WTC11 (cell line): ENCODE data around the gene OR52H1.

Source experiments
- AFF4 ChIP-seq: sonication (generic); formaldehyde crosslinking; IDR thresholded peaks from 2 replicates; pipeline ENCODE4 v1.8.1; 2023; ENCODE audit warnings: mild to moderate bottlenecking, missing genetic modification reagents, borderline replicate concordance
- AR ChIP-seq: fragments of 250-450 bp; sonication (Bioruptor Pico); IDR thresholded peaks from 2 replicates; pipeline ENCODE4 v1.9.0; 2021; ENCODE audit warnings: mild to moderate bottlenecking
- CREB1 ChIP-seq: sonication (generic); formaldehyde crosslinking; IDR thresholded peaks from 2 replicates; pipeline ENCODE4 v1.8.0; 2023; ENCODE audit warnings: mild to moderate bottlenecking, missing genetic modification reagents
- ELF4 ChIP-seq: sonication (generic); formaldehyde crosslinking; IDR thresholded peaks from 2 replicates; pipeline ENCODE4 v1.8.1; 2022; ENCODE audit warnings: low read depth, mild to moderate bottlenecking, moderate library complexity, missing genetic modification reagents
- SMAD4 ChIP-seq: sonication (generic); formaldehyde crosslinking; IDR thresholded peaks from 2 replicates; pipeline ENCODE4 v1.8.0; 2022; ENCODE audit warnings: mild to moderate bottlenecking, missing genetic modification reagents
- ZNF232 ChIP-seq: sonication (generic); formaldehyde crosslinking; IDR thresholded peaks from 2 replicates; pipeline ENCODE4 v1.8.0; 2022; ENCODE audit warnings: mild to moderate bottlenecking, missing genetic modification reagents
- TF ChIP-seq, protein P1 (sequence below): sonication (generic); formaldehyde crosslinking; IDR thresholded peaks from 2 replicates; pipeline ENCODE4 v1.8.0; 2022; ENCODE audit warnings: mild to moderate bottlenecking, missing genetic modification reagents
- TF ChIP-seq, protein P2 (sequence below): fragments of 200-600 bp; IDR thresholded peaks from 2 replicates; pipeline ENCODE4 v1.8.0; 2022; ENCODE audit warnings: antibody characterized with exemption
- TF ChIP-seq, protein P3 (sequence below): sonication (generic); formaldehyde crosslinking; IDR thresholded peaks from 2 replicates; pipeline ENCODE4 v1.8.1; 2023; ENCODE audit warnings: mild to moderate bottlenecking, missing genetic modification reagents, moderate library complexity
- TF ChIP-seq, protein P4 (sequence below): sonication (generic); formaldehyde crosslinking; IDR thresholded peaks from 2 replicates; pipeline ENCODE4 v1.8.0; 2022; ENCODE audit warnings: mild to moderate bottlenecking, missing genetic modification reagents

DNA sequence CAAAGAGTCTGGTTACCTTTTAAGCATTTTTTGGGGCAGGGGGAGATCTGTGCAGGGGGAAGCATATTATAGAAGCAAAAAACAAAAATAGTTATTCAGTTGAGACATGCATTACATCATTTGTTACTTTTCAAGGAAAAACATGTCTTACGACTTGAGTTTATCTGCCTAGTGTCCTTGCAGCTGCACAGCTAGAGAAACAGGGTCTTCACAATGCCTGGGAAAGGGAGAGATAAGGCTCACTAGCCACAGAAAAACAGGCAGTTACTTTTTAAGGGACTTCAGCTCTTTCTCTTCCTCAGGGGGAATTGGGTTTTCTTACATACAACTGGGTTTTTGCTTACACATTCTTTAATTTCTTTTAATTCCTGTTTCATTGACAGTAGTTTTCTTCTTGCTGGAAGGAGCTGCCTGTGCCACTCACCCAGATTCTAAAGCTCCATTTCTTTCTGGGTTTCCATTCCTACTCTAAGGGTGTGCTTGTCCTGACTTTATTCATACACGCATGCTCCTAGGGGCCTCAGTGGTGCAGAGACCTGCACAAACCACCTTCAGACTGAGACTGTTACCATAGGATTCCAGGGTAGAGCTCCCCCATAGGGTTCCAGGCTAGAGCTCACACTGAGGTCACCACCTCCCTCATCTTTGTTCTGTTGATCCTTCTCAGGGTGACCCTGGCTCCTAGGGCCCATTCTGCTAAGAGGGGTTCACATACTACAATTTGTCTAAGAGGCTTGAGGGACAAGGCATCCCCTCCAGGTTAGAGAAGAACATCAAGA, 17.1 kb downstream of the OR52H1 start:
- TF ChIP-seq SMAD4 (CRISPR knock-in tag) (no peak), ZNF232 (CRISPR knock-in tag) (no peak), ELF4 (CRISPR knock-in tag) (no peak), CREB1 (CRISPR knock-in tag) (no peak), AR (CRISPR knock-in tag) (no peak), AFF4 (CRISPR knock-in tag) (no peak)
- TF ChIP-seq, protein P1, sequence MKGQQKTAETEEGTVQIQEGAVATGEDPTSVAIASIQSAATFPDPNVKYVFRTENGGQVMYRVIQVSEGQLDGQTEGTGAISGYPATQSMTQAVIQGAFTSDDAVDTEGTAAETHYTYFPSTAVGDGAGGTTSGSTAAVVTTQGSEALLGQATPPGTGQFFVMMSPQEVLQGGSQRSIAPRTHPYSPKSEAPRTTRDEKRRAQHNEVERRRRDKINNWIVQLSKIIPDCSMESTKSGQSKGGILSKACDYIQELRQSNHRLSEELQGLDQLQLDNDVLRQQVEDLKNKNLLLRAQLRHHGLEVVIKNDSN: no peak
- TF ChIP-seq, protein P2, sequence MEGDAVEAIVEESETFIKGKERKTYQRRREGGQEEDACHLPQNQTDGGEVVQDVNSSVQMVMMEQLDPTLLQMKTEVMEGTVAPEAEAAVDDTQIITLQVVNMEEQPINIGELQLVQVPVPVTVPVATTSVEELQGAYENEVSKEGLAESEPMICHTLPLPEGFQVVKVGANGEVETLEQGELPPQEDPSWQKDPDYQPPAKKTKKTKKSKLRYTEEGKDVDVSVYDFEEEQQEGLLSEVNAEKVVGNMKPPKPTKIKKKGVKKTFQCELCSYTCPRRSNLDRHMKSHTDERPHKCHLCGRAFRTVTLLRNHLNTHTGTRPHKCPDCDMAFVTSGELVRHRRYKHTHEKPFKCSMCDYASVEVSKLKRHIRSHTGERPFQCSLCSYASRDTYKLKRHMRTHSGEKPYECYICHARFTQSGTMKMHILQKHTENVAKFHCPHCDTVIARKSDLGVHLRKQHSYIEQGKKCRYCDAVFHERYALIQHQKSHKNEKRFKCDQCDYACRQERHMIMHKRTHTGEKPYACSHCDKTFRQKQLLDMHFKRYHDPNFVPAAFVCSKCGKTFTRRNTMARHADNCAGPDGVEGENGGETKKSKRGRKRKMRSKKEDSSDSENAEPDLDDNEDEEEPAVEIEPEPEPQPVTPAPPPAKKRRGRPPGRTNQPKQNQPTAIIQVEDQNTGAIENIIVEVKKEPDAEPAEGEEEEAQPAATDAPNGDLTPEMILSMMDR: no peak
- TF ChIP-seq, protein P3, sequence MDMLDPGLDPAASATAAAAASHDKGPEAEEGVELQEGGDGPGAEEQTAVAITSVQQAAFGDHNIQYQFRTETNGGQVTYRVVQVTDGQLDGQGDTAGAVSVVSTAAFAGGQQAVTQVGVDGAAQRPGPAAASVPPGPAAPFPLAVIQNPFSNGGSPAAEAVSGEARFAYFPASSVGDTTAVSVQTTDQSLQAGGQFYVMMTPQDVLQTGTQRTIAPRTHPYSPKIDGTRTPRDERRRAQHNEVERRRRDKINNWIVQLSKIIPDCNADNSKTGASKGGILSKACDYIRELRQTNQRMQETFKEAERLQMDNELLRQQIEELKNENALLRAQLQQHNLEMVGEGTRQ (CRISPR knock-in tag): no peak
- TF ChIP-seq, protein P4, sequence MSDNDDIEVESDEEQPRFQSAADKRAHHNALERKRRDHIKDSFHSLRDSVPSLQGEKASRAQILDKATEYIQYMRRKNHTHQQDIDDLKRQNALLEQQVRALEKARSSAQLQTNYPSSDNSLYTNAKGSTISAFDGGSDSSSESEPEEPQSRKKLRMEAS (CRISPR knock-in tag): no peak
